Measurements from ENCODE around the gene EYA3. TPM values are rescaled to one million over a fixed set of nuclear protein-coding genes. Genes with fewer than 3 reads are reported as not detected.

Gene EYA3
- total and polyA plus RNA-seq, 10 of the 15 experiments (the other 5 are each of a cell fraction or from before 2014, with no cell fraction given), result 13.0 to 46.6 (median 23.4) TPM

GRCh38 chr1:27952147-27952546 lies 136.3 kb downstream of the EYA3 start:
- Histone ChIP-seq H3K4me1 (ENCODE audit: control insufficient read depth, insufficient read depth, low read length) (no peaks in the 10 kb centered on the region), H4K20me1 (ENCODE audit: control insufficient read depth, insufficient read depth) (no peaks in the 10 kb centered on the region), H3K79me2 (ENCODE audit: control insufficient read depth, insufficient read depth, low read length) (no peaks in the 10 kb centered on the region), H3K9ac (ENCODE audit: control insufficient read depth, insufficient read depth, low read length) (no peak overlapping the region), H3K4me2 (ENCODE audit: control insufficient read depth, insufficient read depth) (no peak overlapping the region), H3K9me3 (replicated peaks; ENCODE audit: control insufficient read depth, insufficient read depth, low read length) (no peaks in the 10 kb centered on the region), H3K4me3 (no peak overlapping the region), H3K27me3 (replicated peaks in 1 of 2; ENCODE audit: control insufficient read depth in 2 of 2, insufficient read depth in 2 of 2, low read length in 1 of 2) (no peaks in the 10 kb centered on the region), H3K27ac (ENCODE audit: control insufficient read depth, insufficient read depth) (no peak overlapping the region), H3K36me3 (ENCODE audit: control insufficient read depth in 2 of 2, insufficient read depth in 2 of 2, low read length in 1 of 2) (no peaks in the 10 kb centered on the region), H2AFZ (ENCODE audit: control insufficient read depth, low read depth, low read length) (no peak overlapping the region)
- POLR2A ChIA-PET, result interaction anchor here (1.0 kb wide), 1 partner anchor 283 kb away, joined by 3 read pairs; no protein-coding TSS in a partner anchor
- WGBS (ENCODE audit: insufficient coverage, insufficient replicate concordance, low lambda C conversion rate, missing lambda C conversion rate), result 54% methylated on average over 3 of the region's 3 CpGs
- DNase-seq (ENCODE audit: low read depth, low spot score) (no peak), FAIRE-seq (no peak), ATAC-seq (no peak)
- in situ Hi-C loops (cut with MboI) (no loop called here), intact Hi-C loops (cut with micrococcal nuclease; ENCODE audit: unreplicated experiment) (loop anchor here (10.0 kb wide), 1 partner anchor 543 kb away; no protein-coding TSS in a partner anchor)
- BruUV-seq (replicated peaks), result no TSS peak
- CTCF ChIA-PET, result interaction anchor here (0.6 to 2.7 kb wide), 5 partner anchors 12 to 93 kb away, joined by 3 to 18 read pairs (median 3); no protein-coding TSS in a partner anchor
- RAD21 ChIA-PET (ENCODE audit: unreplicated experiment), result interaction anchor here (2.0 kb wide), 1 partner anchor 95 kb away, joined by 8 read pairs; no protein-coding TSS in a partner anchor
- TF ChIP-seq POLR2A (IDR thresholded peaks at IDR 0.05; ENCODE audit: low read depth, low read length) (no peak), PRDM15 (CRISPR knock-in tag; IDR thresholded peaks at IDR 0.05) (no peak), STAT3 (IDR thresholded peaks at IDR 0.05; ENCODE audit: low read depth, low read length) (no peak), SPI1 (IDR thresholded peaks at IDR 0.05; ENCODE audit: borderline replicate concordance, insufficient read depth, low read depth, low read length) (no peak), ZBED1 (IDR thresholded peaks at IDR 0.05; ENCODE audit: borderline replicate concordance) (no peak), FOXM1 (IDR thresholded peaks at IDR 0.05; ENCODE audit: low read depth, low read length) (no peak), ATF7 (IDR thresholded peaks at IDR 0.05; ENCODE audit: low read depth) (no peak), PAX8 (IDR thresholded peaks at IDR 0.05) (no peak), ZSCAN29 (IDR thresholded peaks at IDR 0.05) (no peak), MXI1 (IDR thresholded peaks at IDR 0.05; ENCODE audit: low read depth, low read length) (no peak), BCL3 (IDR thresholded peaks at IDR 0.05; ENCODE audit: borderline replicate concordance, insufficient read depth, low read depth, low read length, poor library complexity, severe bottlenecking) (no peak)
- SMC1A ChIA-PET (ENCODE audit: uncharacterized antibody, unreplicated experiment), result interaction anchor here (0.9 to 1.2 kb wide), 3 partner anchors 12 to 157 kb away, joined by 3 to 4 read pairs (median 4); no protein-coding TSS in a partner anchor
